Chondrocyte (in vitro differentiated cells): ENCODE results near the gene PLCB2. TPM values are rescaled to one million over a fixed set of nuclear protein-coding genes. Genes with fewer than 3 reads are reported as not detected.
A peak's percentile ranks its signal among the peaks of the same experiment; 100 is the strongest.

Experiments
- DNase-seq: peaks from one replicate; pipeline ENCODE4 v3.0.0; 2021; ENCODE audit warnings: mixed read lengths, low spot score
- H3K27ac Mint-ChIP-seq: one replicate; pipeline ENCODE4 v1.8.0; 2021; ENCODE audit warnings: mild to moderate bottlenecking, moderate library complexity, mixed read lengths; ENCODE audit not compliant: unreplicated experiment
- H3K27me3 Mint-ChIP-seq: 2 replicates; pipeline ENCODE4 v1.8.0; 2021; ENCODE audit warnings: low read depth, mixed read lengths
- H3K36me3 Mint-ChIP-seq: 2 replicates; pipeline ENCODE4 v1.8.0; 2021; ENCODE audit warnings: low read depth, mixed read lengths
- H3K4me1 Mint-ChIP-seq: 2 replicates; pipeline ENCODE4 v1.8.0; 2021; ENCODE audit warnings: low read depth, mild to moderate bottlenecking, mixed read lengths
- H3K4me3 Mint-ChIP-seq: one replicate; pipeline ENCODE4 v1.8.0; 2021; ENCODE audit warnings: mild to moderate bottlenecking, moderate library complexity, mixed read lengths; ENCODE audit not compliant: unreplicated experiment
- H3K9me3 Mint-ChIP-seq: 2 replicates; pipeline ENCODE4 v1.8.0; 2021; ENCODE audit warnings: low read depth, mixed read lengths
- CTCF ChIP-seq: fragments of 200-600 bp; sonication (generic); IDR thresholded peaks from 2 replicates; pipeline ENCODE4 v1.5.0; 2021; ENCODE audit warnings: antibody characterized with exemption, mild to moderate bottlenecking, moderate library complexity
- total RNA-seq: library from RNA; stranded (reverse); gene quantifications from 3 replicates; pipeline ENCODE4 v1.2.1, GENCODE V29; 2021

Gene PLCB2
- total RNA-seq, 1 donor from 2014 or later: 2.8 TPM

- Mint-ChIP-seq H3K4me3 (no peak overlapping the region), H3K27me3 (no peaks in the 10 kb centered on the region), H3K9me3 (no peaks in the 10 kb centered on the region), H3K36me3 (no peaks in the 10 kb centered on the region), H3K4me1 (peaks cover 26% of the 10 kb centered on the region), H3K27ac (no peak overlapping the region)
- no peak for DNase-seq
- no peak for TF ChIP-seq CTCF
Observed at GRCh38 chr15:40346579-40347558, 39.1 kb upstream of the PLCB2 start.

- H3K27me3 Mint-ChIP-seq: no peaks in the 10 kb centered on the region
Observed at GRCh38 chr15:40345867-40346578, 38.3 kb upstream of the PLCB2 start.

GRCh38 chr15:40345225-40345866 lies 37.6 kb upstream of the PLCB2 start:
- DNase-seq: no peak
- no peaks in the 10 kb centered on the region for H3K36me3 Mint-ChIP-seq
- H3K4me3 Mint-ChIP-seq: no peak overlapping the region
- H3K9me3 Mint-ChIP-seq: no peaks in the 10 kb centered on the region
- no peaks in the 10 kb centered on the region for H3K27me3 Mint-ChIP-seq
- no peak for TF ChIP-seq CTCF
- H3K27ac Mint-ChIP-seq: no peak overlapping the region
- H3K4me1 Mint-ChIP-seq: peaks cover 41% of the 10 kb centered on the region

More at GRCh38 chr15:40345867-40346578, 38.3 kb upstream of the PLCB2 start:
- no peak overlapping the region for H3K27ac Mint-ChIP-seq
- H3K9me3 Mint-ChIP-seq: no peaks in the 10 kb centered on the region
- H3K4me3 Mint-ChIP-seq: no peak overlapping the region
- no peak for TF ChIP-seq CTCF
- no peak for DNase-seq
- peaks cover 34% of the 10 kb centered on the region for H3K4me1 Mint-ChIP-seq
- no peaks in the 10 kb centered on the region for H3K36me3 Mint-ChIP-seq

GRCh38 chr15:40344631-40345120 lies 36.9 kb upstream of the PLCB2 start:
- peak overlapping the region; percentile 99 for H3K27ac Mint-ChIP-seq
- H3K4me3 Mint-ChIP-seq: no peak overlapping the region

More at GRCh38 chr15:40344631-40345120, 36.9 kb upstream of the PLCB2 start:
- peak; percentile 92 for DNase-seq
- no peaks in the 10 kb centered on the region for H3K36me3 Mint-ChIP-seq
- H3K27me3 Mint-ChIP-seq: no peaks in the 10 kb centered on the region
- no peaks in the 10 kb centered on the region for H3K9me3 Mint-ChIP-seq
- TF ChIP-seq CTCF: peak; percentile 85
- H3K4me1 Mint-ChIP-seq: peaks cover 48% of the 10 kb centered on the region
